ENCODE data around the gene ANKK1.
A peak's percentile ranks its signal among the peaks of the same experiment; 100 is the strongest.

The ANKK1 gene

DNA sequence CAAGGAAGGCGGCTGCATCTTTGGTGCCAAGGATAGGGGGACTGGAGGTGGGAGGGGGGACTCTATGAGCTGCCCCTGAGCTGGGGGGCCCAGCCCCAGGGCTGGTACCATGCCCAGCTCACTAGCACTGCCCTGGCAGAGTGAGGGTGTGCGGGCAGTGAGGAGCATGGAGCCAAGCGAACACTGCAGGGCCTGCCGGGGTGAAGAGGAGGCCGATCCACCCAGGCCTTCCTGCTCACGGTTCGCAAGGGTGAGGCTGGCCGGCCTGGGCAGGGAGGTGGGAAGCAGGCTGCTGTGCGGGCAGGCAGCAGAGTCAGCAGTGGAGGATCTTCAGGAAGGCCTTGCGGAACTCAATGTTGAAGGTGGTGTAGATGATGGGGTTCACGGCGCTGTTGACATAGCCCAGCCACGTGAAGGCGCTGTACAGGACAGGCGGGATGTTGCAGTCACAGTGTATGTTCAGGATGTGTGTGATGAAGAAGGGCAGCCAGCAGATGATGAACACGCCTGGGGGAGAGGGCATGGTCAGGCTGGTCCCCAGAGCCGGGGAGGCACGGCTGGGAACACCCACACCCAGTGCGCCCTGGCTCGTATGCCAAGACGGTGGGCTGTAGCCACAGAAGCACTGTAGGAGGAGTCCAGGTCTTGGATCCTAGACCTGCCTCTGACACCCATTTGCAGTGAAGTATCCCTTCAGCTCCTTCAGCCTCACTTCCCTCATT lies 23.0 kb downstream of the ANKK1 start:
- DNase-seq (ENCODE audit: low spot score), result no peak

DNA sequence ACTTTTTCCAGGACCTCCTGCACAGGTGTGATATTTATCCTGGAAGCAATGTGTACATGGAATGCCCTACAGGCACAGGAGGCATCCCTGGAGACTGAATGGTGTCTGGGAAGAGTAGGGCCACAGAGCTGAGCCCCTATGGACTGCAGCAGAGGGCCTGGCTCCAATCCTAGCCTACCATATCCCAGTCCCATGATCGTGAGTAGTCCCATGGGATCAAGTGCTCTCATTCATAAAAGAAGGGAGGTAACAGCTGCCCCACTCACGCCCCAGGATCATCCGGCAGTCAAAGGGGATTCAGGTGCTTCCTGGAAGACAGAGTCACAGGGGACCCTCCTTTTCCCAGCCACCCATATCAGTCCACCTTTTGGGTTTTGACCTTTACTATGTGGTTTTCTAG lies 24.0 kb downstream of the ANKK1 start:
- DNase-seq (ENCODE audit: low spot score), result no peak

DNA sequence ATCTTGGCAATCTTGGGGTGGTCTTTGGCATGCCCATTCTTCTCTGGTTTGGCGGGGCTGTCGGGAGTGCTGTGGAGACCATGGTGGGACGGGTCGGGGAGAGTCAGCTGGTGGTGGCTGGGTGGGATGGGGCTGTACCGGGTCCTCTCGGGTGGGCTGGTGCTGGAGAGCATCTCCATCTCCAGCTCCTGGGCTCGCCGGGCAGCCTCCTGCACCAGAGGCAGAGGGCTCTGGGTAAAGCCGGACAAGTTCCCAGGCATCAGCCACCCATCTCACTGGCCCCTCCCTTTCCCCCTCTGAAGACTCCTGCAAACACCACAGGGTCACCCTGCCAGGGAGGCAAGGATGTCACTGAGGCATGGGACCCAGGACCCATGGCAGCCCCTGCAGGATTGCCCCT lies 25.1 kb downstream of the ANKK1 start:
- no peak for DNase-seq (ENCODE audit: low spot score)

DNA sequence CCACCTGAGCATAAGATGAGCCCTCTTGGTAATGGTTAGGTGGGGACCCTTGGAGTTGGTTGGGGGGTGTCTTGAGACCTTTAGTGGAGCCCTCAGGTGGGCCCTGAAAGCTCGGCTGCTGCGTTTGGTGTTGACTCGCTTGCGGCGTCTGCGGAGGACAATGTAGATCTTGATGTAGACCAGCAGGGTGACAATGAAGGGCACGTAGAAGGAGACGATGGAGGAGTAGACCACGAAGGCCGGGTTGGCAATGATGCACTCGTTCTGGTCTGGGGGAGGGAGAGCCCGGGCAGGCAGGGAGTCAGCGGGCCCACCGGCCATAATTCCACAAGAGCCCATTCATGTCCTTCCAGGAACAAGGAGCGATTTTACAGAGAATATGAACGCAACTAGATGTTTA lies 27.8 kb downstream of the ANKK1 start:
- DNase-seq (ENCODE audit: low spot score), result no peak

DNA sequence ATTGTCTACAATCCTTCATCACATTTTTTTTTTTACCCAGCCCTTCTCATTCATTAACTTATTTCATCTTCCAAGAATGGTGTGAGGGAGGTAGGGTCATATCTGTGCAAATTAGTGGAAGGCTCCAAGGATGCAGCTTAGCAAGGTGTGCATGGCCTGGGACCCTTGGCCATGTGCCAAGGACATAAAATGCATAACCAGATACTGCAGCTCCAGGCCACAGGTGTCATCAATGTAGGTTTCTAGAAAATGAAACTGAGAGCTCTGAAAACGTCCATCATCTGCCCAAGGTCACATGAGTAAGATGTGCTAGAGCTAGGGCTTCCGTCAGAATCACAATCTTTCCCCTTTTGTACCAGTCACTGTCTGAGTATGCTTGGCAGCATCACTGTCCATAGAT lies 29.8 kb downstream of the ANKK1 start:
- no peak for DNase-seq (ENCODE audit: low spot score)

DNA sequence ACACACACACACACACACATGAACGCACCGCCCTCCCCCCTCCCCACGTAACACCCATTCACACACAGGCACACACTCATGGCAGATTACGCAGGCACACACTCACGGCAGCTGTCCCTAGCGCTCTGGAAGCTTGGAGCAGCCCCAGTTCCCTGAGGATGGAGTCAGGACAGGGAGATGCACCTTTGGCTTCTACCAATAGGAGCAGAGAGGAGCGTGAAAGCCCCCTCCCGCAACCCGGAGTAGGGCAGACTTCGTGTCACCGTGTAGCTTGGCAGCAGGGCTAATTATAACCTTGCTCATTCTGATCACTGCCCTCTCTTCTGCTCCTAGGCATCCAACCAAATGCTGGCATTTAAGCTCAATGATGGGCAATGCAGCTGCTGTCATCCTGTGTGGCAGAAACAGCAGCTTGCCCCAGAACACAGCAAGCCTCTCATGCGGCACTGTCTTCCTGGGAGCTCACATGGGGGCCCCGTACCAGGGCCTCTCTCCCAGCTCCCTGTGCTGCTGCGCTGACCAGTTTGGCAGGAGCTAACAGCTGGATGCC lies 31.9 kb downstream of the ANKK1 start:
- no peak for DNase-seq (ENCODE audit: low spot score)

DNA sequence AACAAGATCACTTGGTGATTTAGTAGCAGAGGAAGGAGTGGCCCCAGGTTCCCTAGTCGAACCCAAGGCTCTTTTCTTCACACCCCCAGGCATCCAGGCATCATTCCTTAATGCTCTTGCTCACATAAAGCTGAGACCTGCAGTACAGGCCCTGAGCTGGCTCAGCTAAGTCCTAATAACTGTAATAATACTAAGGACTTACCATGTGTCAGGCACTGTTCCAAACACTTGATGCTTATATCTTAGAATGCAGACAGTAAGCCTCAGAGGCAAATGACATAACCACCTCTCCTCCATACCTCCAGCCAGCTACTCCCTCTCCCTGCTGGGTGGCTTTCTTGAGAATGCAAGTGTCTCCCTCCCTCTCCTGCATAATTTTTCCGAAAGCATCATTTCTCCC lies 33.2 kb downstream of the ANKK1 start:
- DNase-seq (ENCODE audit: low spot score), result no peak

DNA sequence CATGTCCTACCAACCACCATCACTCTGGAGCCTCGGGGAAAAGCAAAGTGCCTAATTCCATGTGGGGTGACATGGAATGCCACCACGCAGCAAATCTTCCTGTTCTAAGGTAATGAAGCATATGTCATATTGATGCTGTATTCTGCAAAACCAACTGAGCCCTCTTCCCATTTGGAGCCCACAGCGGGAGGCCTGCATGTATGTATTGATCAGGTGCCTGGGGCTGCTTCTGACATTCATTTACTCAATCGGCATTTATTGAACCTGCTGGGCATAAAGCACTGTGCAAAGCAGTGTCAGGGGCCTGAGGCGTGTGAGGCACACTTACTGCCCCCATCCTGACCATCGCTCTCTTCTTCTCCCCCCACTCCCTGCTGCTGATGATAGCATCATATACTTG lies 39.1 kb downstream of the ANKK1 start:
- DNase-seq (ENCODE audit: low spot score), result no peak

DNA sequence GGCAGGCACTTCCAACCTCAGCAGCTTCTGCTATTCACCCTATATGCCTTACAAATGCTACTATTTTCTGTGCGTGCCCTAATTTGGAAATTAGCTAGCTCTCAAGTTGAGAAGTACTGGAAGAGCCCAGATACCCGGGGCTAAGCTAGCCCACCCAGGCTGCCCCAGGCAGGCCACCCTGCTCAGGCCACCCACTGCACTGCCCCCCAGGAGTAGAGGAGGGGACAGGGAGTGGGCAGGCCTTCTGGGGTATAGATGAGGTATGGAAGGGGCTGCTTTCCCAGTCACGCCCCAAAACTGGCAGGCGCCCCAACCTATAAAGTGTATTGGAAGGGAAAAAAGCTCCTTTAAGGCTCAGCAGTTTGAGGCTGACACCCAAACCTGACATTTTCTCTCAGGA lies 44.2 kb downstream of the ANKK1 start:
- no peak for DNase-seq (ENCODE audit: low spot score)

DNA sequence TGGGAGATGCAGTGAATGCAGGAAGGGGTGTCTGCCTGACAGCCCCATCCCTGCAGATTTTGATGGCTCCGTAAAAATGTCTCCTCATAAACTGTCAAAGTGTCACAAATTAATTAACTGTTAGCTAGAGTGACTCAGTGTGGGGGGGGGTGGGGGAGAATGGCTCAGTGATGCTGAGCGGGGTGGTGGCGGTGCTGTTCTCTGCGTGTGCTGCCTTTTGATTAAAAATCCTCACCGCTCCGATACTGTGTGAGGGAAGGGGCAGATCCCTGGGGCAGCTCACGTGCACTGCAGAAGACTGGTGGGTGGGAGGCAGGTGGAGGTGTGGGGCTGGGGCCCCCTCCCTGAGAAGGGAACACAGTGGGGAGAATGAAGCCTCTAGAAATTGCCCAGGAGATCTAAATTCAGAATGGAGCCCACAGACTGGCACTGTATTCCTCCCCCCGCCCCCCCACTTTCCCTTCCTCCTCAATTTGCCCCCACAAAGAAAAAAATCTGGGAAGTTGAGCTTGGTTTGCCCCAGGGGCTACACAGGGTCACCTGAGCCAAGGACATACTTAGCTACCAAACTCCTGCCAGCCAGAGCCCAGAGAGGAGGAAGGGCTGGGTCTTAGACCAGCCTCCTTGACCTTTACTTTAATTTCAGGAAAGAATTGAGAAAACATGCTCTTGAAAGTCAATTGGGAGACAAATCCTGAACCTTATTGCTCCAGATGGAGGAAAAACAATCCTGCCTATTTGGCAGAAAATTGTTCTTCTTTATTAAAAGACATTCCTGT lies 47.8 kb downstream of the ANKK1 start:
- DNase-seq (ENCODE audit: low spot score), result no peak

DNA sequence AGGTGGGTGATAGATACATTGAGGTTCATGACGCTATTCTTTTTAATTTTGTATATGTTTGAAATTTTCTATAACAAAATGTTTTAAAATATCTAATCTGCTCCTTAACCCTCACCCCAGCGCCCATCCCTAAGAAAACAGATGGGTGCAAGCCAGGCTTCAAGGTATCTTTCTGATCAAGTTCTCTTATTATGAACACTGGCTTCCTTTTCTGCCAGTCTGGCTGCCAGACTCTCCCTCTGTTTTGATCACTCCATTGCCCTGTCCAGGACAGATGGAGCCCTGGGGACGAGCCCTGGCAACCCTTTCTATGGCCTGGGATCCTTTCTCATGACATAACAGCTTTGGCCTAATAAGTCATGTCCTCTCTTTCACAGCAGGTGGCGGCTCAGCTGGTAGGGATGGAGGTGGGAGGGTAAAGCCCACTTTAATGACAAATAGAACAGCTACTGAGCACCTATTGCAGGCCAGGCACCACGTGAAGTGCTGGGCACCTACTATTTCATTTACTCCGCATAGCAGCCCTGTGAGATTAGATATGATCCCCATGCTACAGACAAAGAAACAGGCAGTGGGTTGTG lies 49.2 kb downstream of the ANKK1 start:
- DNase-seq (ENCODE audit: low spot score), result no peak

DNA sequence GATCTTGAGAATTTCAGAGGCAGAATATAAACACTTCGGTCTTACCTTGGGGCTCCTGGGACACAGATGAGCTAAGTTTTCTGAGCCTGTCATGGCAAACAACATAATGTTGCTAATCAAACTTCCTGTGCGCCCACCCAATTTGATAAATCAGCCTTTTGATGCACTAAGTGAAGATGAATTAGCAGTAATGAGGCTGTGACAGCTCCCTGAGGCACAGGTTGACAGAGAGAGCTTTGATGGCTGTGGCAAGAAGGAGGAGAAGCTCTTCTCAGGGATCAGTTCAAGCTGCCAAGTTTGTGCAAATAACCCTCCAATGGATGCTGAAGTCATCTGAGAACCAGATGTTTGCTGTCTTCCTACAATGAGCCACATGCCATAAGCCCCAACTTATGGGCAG lies 53.2 kb downstream of the ANKK1 start:
- no peak for DNase-seq (ENCODE audit: low spot score)

DNA sequence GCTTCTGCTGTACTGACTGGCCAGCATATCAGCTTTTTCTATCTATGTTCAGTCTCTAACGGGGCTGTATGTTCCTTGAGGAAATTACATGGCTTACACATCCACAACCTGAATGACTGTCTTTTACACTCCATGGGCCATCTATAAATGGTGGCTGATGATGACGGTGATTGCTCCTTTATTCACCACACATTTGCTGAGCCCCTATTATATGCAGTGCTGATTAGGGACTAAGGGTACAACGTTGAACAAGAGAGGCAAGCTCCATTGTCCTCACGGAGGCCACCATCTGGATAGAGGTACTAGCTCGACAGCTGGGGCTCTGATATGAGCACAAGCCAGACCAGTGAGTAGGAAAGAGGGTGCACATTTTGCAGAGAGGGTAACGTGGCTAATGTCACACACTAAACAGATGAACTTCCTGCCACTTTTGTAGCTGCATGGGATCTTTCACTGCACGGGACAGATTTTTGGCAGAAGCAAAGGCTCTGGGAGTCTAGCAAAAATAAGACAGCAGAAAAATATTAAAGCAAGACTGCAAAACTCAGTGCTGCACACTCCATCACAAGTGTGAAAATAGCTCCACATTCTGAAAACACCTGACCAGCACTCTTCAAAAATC lies 57.0 kb downstream of the ANKK1 start:
- DNase-seq (ENCODE audit: low spot score), result no peak

DNA sequence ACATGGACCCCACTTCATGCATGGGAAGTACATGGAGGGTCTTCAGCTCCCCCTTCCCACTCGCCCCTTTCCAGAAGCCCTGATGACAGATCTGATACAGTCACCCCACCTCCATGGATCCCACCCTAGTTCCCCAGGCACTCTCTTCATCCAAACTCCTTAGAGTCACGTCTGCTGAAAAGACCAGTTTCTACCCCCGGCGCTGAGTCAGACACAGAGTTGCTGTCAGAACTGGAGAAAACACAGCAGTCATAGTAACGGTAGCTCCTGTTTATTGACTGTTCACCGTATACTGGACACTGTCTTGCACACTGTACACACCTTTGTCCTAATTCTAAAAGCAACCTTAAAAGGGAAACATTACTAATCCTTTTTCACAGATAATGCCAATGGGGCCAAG lies 58.5 kb downstream of the ANKK1 start:
- no peak for DNase-seq (ENCODE audit: low spot score)

DNA sequence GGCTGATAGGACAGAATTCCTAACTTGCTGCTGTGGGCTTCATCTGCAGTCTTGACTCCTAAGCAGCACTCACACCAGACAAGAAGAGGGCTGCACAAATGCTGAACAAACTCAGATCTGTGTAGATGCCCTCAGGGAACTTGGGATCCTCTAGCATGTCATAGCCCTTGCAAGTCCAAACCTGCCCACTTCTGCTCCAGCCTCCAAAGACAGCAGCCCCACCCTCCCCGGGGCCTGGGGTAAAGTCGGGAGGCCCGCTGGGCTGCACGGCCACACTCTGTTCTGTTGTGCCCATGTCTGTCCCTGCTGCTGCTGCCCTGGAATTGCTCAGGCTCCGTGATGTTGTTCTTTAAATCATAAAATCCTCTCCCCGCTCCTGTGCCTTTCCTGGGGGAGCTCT lies 59.4 kb downstream of the ANKK1 start:
- DNase-seq (ENCODE audit: low spot score), result no peak

DNA sequence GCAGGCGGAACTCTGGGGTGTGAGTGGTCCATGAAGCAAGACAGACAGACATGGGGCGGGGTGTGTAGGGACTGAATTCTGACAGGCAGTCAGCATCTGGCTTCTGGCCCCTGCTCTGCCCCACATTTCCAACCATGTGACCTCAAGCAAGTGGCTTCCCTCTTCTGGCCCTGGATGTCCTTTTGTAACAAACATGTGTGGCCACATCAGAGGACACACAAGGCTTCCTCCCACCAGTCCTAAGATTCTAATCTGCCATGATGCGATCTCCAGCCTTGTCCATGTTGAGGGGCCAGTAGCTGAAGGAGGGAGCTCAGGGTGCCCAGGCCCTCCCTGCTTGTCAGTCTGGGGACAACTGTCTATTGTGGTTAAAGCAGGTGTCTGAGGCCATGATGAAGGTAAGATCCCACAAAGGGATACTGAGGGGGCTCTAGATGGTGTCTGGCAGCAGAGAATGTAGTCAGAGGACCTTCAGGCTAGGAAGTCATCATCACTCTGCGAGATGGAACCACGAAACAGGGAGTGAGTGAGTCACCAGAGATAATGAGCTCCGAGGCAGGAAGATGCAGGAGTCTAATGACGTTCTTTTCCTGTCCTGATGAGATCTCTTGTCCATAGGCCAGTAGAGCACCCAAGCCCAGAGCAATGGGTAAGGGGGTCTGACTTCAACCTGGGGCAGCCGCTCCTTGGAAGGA lies 60.2 kb downstream of the ANKK1 start:
- DNase-seq (ENCODE audit: low spot score), result peak; percentile 56

DNA sequence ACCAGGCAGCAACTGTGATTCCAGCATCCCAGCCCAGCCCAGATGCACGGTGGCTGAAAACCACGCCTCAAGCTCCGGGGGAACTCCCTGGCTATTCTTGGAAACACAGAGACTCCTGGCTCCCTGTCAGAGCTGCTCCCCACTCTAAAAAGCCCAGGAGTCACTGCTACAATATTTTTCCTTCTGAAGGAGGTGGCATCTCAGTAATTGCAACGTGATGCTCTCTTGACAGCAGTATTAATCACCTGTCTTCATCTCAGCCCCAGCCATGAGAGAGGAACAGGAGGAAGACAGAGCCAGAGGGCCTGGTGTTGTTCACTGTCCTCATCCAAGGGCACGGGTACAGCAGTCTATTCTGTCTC lies 60.7 kb downstream of the ANKK1 start:
- no peak for DNase-seq (ENCODE audit: low spot score)

DNA sequence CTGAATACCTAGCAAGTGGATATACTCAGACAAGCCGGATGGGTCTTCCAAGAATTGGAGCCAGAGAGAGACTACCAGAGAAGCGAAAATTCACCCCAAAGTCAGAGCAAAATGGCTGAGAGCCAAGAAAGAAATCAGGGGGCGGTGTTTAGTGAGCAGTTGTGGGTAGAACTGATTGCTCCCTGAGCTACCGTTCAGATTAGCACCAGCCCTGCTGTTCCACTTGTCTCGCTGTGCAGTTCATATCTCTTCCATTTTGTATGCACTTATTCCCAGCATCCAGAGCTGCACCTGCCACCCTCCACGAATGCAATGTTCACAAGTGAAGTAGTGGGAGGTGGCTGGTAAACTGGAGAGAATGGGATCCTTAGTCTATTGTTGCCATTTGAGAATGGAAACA lies 62.2 kb downstream of the ANKK1 start:
- DNase-seq (ENCODE audit: low spot score), result no peak
